IMR-90 (cell line): ENCODE data around the gene WNT7A. TPM values are rescaled to one million over a fixed set of nuclear protein-coding genes. Genes with fewer than 3 reads are reported as not detected.

ENCODE experiments used
- ATAC-seq: fragments of 200-7000 bp; cut with Tn5 transposase; 2 replicates; pipeline ENCODE4 v1.9.1; 2020; ENCODE audit warnings: low read depth, mild to moderate bottlenecking, moderate library complexity
- BruUV-seq: library from RNA; stranded (reverse); fragments of 400-500 nt; replicated peaks from 2 replicates; lab custom pipeline; 2021; lab: Mats Ljungman, UMichigan
- CTCF ChIA-PET: fragments of 300-600 bp; formaldehyde crosslinking; extraction: SDS; loops from one replicate; lab custom pipeline; 2021; ENCODE audit warnings: antibody characterized with exemption; lab: Yijun Ruan, JAX
- POLR2A ChIA-PET: fragments of 300-600 bp; sonication (Branson Sonifier 250); formaldehyde crosslinking; loops from one replicate; lab custom pipeline; 2022; ENCODE audit warnings: antibody characterized with exemption; ENCODE audit not compliant: unreplicated experiment; lab: Charles Lee
- DNase-seq: peaks from one replicate; pipeline ENCODE4 v3.0.0; 2013
- H2AFZ ChIP-seq: replicated peaks from 2 replicates; pipeline ENCODE3; 2013; ENCODE audit warnings: low read length, mild to moderate bottlenecking; ENCODE audit not compliant: poor library complexity
- H2AK5ac ChIP-seq: 2 replicates; pipeline ENCODE4 v1.6.1; 2013; ENCODE audit warnings: low read depth, low read length, inconsistent platforms
- H2AK9ac ChIP-seq: replicated peaks from 2 replicates; pipeline ENCODE3; 2013; ENCODE audit warnings: mild to moderate bottlenecking, low read depth, low read length, moderate library complexity; ENCODE audit not compliant: poor library complexity
- H2BK120ac ChIP-seq: 2 replicates; pipeline ENCODE4 v1.6.1; 2013; ENCODE audit warnings: low read depth, low read length, inconsistent platforms
- H2BK15ac ChIP-seq: 3 replicates; pipeline ENCODE4 v1.6.1; 2013; ENCODE audit warnings: low read depth, low read length, inconsistent platforms
- H2BK20ac ChIP-seq: 2 replicates; pipeline ENCODE4 v1.6.1; 2013; ENCODE audit warnings: low read depth, mild to moderate bottlenecking, inconsistent platforms, low read length, moderate library complexity
- H2BK5ac ChIP-seq: 2 replicates; pipeline ENCODE4 v1.6.1; 2013; ENCODE audit warnings: mild to moderate bottlenecking, low read depth, low read length, inconsistent platforms; ENCODE audit not compliant: poor library complexity, severe bottlenecking
- H3K14ac ChIP-seq: replicated peaks from 2 replicates; pipeline ENCODE4 v1.6.1; 2013; ENCODE audit warnings: low read depth, low read length, inconsistent platforms
- H3K18ac ChIP-seq: 2 replicates; pipeline ENCODE4 v1.6.1; 2013; ENCODE audit warnings: low read depth, low read length, control low read depth
- H3K23ac ChIP-seq: 2 replicates; pipeline ENCODE4 v1.6.1; 2013; ENCODE audit warnings: low read depth, low read length, inconsistent platforms
- H3K27ac ChIP-seq: 2 replicates; pipeline ENCODE4 v1.5.1; 2013; ENCODE audit warnings: mild to moderate bottlenecking, control low read depth, low read length; ENCODE audit not compliant: insufficient read depth
- H3K27me3 ChIP-seq: 2 replicates; pipeline ENCODE4 v1.6.1; 2013; ENCODE audit warnings: low read length; ENCODE audit not compliant: control insufficient read depth, insufficient read depth
- H3K36me3 ChIP-seq: 2 replicates; pipeline ENCODE4 v1.6.1; 2013; ENCODE audit warnings: low read length, mixed read lengths; ENCODE audit not compliant: control insufficient read depth, insufficient read depth
- H3K4ac ChIP-seq: 2 replicates; pipeline ENCODE4 v1.6.1; 2013; ENCODE audit warnings: low read depth, low read length, inconsistent platforms
- H3K4me1 ChIP-seq: 2 replicates; pipeline ENCODE4 v1.6.1; 2013; ENCODE audit warnings: low read length, mixed read lengths; ENCODE audit not compliant: control insufficient read depth, insufficient read depth
- H3K4me2 ChIP-seq: 2 replicates; pipeline ENCODE4 v1.6.1; 2013; ENCODE audit warnings: low read depth, mild to moderate bottlenecking, control low read depth, low read length, moderate library complexity
- H3K4me3 ChIP-seq: 2 replicates; pipeline ENCODE4 v1.5.1; 2013; ENCODE audit warnings: low read depth, mild to moderate bottlenecking, control low read depth, low read length, moderate library complexity; ENCODE audit not compliant: insufficient read depth
- H3K56ac ChIP-seq: 2 replicates; pipeline ENCODE4 v1.6.1; 2013; ENCODE audit warnings: low read length, inconsistent platforms; ENCODE audit not compliant: insufficient read depth; ENCODE audit errors: extremely low read depth
- H3K79me1 ChIP-seq, 2 experiments: 2 replicates each; pipeline ENCODE4 v1.6.1; 2013; ENCODE audit warnings: low read length in 2 of 2, inconsistent platforms in 1 of 2, low read depth in 1 of 2
- H3K9ac ChIP-seq: 2 replicates; pipeline ENCODE4 v1.6.1; 2013; ENCODE audit warnings: low read depth, low read length, control low read depth
- H3K9me1 ChIP-seq: 2 replicates; pipeline ENCODE4 v1.6.1; 2013; ENCODE audit warnings: low read length, inconsistent platforms; ENCODE audit not compliant: insufficient read depth
- H3K9me3 ChIP-seq: 2 replicates; pipeline ENCODE4 v1.6.1; 2013; ENCODE audit warnings: low read length; ENCODE audit not compliant: control insufficient read depth, insufficient read depth
- H4K20me1 ChIP-seq: 2 replicates; pipeline ENCODE4 v1.6.1; 2013; ENCODE audit warnings: low read length, inconsistent platforms; ENCODE audit not compliant: insufficient read depth
- H4K5ac ChIP-seq: 2 replicates; pipeline ENCODE4 v1.6.1; 2013; ENCODE audit warnings: mild to moderate bottlenecking, low read depth, low read length, control low read depth
- H4K8ac ChIP-seq, 2 experiments: 2 replicates each; pipeline ENCODE4 v1.6.1; 2013; ENCODE audit warnings: low read depth in 2 of 2, low read length in 2 of 2, control low read depth in 1 of 2, inconsistent platforms in 1 of 2
- H4K91ac ChIP-seq: 2 replicates; pipeline ENCODE4 v1.6.1; 2013; ENCODE audit warnings: low read depth, low read length, inconsistent platforms; ENCODE audit not compliant: insufficient read depth
- CHD1 ChIP-seq: IDR thresholded peaks from 2 replicates; pipeline ENCODE4 v1.6.1; 2012; ENCODE audit warnings: low read depth, low read length, improper control_type of control experiment
- FOS ChIP-seq: fragments of 150-350 bp; IDR thresholded peaks from 2 replicates; pipeline ENCODE4 v1.6.1; 2016; ENCODE audit warnings: low read depth, low read length
- MAFK ChIP-seq: IDR thresholded peaks from 2 replicates; pipeline ENCODE4 v1.6.1; 2012; ENCODE audit warnings: low read depth, low read length, improper control_type of control experiment
- MAZ ChIP-seq: IDR thresholded peaks from 2 replicates; pipeline ENCODE4 v1.6.1; 2012; ENCODE audit warnings: low read depth, mild to moderate bottlenecking, low read length, improper control_type of control experiment, moderate library complexity, borderline replicate concordance
- MXI1 ChIP-seq: IDR thresholded peaks from 2 replicates; pipeline ENCODE4 v1.6.1; 2012; ENCODE audit warnings: low read depth, mild to moderate bottlenecking, low read length, moderate library complexity, borderline replicate concordance
- POLR2A ChIP-seq: IDR thresholded peaks from 2 replicates; pipeline ENCODE4 v1.6.1; 2012; ENCODE audit warnings: mild to moderate bottlenecking, low read depth, low read length
- RAD21 ChIP-seq: IDR thresholded peaks from 2 replicates; pipeline ENCODE4 v1.6.1; 2012; ENCODE audit warnings: low read length, improper control_type of control experiment
- RFX5 ChIP-seq: IDR thresholded peaks from 2 replicates; pipeline ENCODE4 v1.8.0; 2012; ENCODE audit warnings: low read depth, mild to moderate bottlenecking, low read length, moderate library complexity
- SMC3 ChIP-seq: fragments of 150-350 bp; IDR thresholded peaks from 2 replicates; pipeline ENCODE4 v1.6.1; 2016; ENCODE audit warnings: low read depth, mild to moderate bottlenecking, antibody characterized with exemption, low read length, moderate library complexity
- WGBS, 2 experiments: methylation state at CpG; one replicate each; pipeline versions ENCODE4 v1.1.5 to v1.1.7; 2013; ENCODE audit warnings: missing lambda C conversion rate in 2 of 2; ENCODE audit not compliant: insufficient read length in 1 of 2; ENCODE audit errors: extremely low coverage in 2 of 2; 5-methylcytosine and 5-hydroxymethylcytosine counted together
- dilution Hi-C: fragments of 300-500 bp; cut with HindIII; formaldehyde crosslinking; loops from one replicate; pipeline ENCODE4 v1.14.3; 2018; ENCODE audit warnings: low sequenced_read_pairs; ENCODE audit not compliant: unreplicated experiment
- in situ Hi-C: fragments of 300-500 bp; cut with MboI; formaldehyde crosslinking; loops from 3 replicates; pipeline ENCODE4 v1.14.3; 2019; ENCODE audit warnings: low sequenced_read_pairs, inconsistent platforms, mixed read lengths
- intact Hi-C: fragments of 100-400 bp; cut with micrococcal nuclease; formaldehyde crosslinking; loops from 2 replicates; pipeline ENCODE4 v1.10.0; 2022
- polyA plus RNA-seq, 3 experiments: library from polyadenylated mRNA; depleted of rRNA; stranded (reverse); fragments of >200 nt; gene quantifications; 2 replicates each; pipeline ENCODE4 v1.2.3, GENCODE V29; 2012; ENCODE audit warnings: low replicate concordance in 1 of 3
- total RNA-seq: library from RNA; depleted of rRNA; stranded (reverse); fragments of >200 nt; gene quantifications from 2 replicates; pipeline ENCODE4 v1.2.3, GENCODE V29; 2012
- TF ChIP-seq, protein P1 (sequence below): fragments of 150-350 bp; IDR thresholded peaks from 2 replicates; pipeline ENCODE4 v1.6.1; 2017; ENCODE audit warnings: mild to moderate bottlenecking, antibody characterized with exemption, low read length, low read depth
- TF ChIP-seq, protein P2 (sequence below): conservative IDR thresholded peaks from 2 replicates; pipeline ENCODE4 v1.5.1; 2012; ENCODE audit warnings: mild to moderate bottlenecking, low read depth, low read length, improper control_type of control experiment

The WNT7A gene
- total and polyA plus RNA-seq, 2 of the 4 experiments (the other 2 are of a cell fraction) = not detected

DNA sequence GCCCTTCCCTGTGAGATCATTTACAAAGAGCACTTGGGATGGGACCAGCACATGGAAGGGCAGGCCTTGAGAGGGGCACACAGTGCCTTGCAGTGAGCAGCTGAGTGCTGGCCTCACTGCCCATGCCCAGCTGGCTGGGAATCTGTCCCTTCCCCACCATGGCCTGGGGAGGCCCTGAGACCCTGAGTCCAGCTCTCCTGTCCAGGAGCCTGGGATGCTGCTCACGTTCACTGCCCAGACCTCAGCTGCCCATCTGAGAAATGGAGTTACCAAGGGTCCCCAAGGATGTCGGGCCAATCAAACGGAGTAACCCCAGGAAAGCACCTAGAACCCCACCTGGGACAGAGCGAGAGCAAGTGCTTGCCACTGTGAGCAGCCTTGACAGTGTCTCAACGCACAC is 35.6 kb downstream of the WNT7A start:
- peaks cover 2% of the 10 kb centered on the region; the same call in 1 of the 2 replicates for H3K9me3 ChIP-seq
- H3K18ac ChIP-seq = no peak overlapping the region
- no peak overlapping the region for H3K27ac ChIP-seq
- no peaks in the 10 kb centered on the region for H3K4me1 ChIP-seq
- H4K20me1 ChIP-seq = no peaks in the 10 kb centered on the region
- no peak overlapping the region for H2AK5ac ChIP-seq
- H2AK9ac ChIP-seq = no peak overlapping the region
- H3K4me2 ChIP-seq = no peak overlapping the region
- H2BK20ac ChIP-seq = no peak overlapping the region
- intact Hi-C loops (no loop called here), dilution Hi-C loops (no loop called here), in situ Hi-C loops (no loop called here)
- H2BK15ac ChIP-seq = no peak overlapping the region
- no peaks in the 10 kb centered on the region for H3K9me1 ChIP-seq
- TF ChIP-seq, protein P1, sequence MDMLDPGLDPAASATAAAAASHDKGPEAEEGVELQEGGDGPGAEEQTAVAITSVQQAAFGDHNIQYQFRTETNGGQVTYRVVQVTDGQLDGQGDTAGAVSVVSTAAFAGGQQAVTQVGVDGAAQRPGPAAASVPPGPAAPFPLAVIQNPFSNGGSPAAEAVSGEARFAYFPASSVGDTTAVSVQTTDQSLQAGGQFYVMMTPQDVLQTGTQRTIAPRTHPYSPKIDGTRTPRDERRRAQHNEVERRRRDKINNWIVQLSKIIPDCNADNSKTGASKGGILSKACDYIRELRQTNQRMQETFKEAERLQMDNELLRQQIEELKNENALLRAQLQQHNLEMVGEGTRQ = no peak
- TF ChIP-seq MXI1 (no peak), POLR2A (no peak), RAD21 (no peak), MAFK (no peak), MAZ (no peak), SMC3 (no peak), FOS (no peak), CHD1 (no peak), RFX5 (no peak)
- TF ChIP-seq, protein P2, sequence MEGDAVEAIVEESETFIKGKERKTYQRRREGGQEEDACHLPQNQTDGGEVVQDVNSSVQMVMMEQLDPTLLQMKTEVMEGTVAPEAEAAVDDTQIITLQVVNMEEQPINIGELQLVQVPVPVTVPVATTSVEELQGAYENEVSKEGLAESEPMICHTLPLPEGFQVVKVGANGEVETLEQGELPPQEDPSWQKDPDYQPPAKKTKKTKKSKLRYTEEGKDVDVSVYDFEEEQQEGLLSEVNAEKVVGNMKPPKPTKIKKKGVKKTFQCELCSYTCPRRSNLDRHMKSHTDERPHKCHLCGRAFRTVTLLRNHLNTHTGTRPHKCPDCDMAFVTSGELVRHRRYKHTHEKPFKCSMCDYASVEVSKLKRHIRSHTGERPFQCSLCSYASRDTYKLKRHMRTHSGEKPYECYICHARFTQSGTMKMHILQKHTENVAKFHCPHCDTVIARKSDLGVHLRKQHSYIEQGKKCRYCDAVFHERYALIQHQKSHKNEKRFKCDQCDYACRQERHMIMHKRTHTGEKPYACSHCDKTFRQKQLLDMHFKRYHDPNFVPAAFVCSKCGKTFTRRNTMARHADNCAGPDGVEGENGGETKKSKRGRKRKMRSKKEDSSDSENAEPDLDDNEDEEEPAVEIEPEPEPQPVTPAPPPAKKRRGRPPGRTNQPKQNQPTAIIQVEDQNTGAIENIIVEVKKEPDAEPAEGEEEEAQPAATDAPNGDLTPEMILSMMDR = no peak
- H3K36me3 ChIP-seq = no peaks in the 10 kb centered on the region
- H3K23ac ChIP-seq = no peak overlapping the region
- no peak overlapping the region for H3K9ac ChIP-seq
- H2BK120ac ChIP-seq = no peak overlapping the region
- H3K79me1 ChIP-seq = no peaks in the 10 kb centered on the region
- DNase-seq = no peak
- 40% methylated on average over 2 of the region's 5 CpGs; no CpG with 5 or more reads in 1 of the 2 experiments for WGBS, 2 experiments
- H3K56ac ChIP-seq = no peak overlapping the region
- no peak overlapping the region for H4K5ac ChIP-seq
- H3K27me3 ChIP-seq = no peaks in the 10 kb centered on the region
- ATAC-seq = no peak
- BruUV-seq = no TSS peak
- H2AFZ ChIP-seq = no peak overlapping the region
- H3K4me3 ChIP-seq = no peak overlapping the region
- POLR2A ChIA-PET = no interaction called here
- no peak overlapping the region for H4K91ac ChIP-seq
- H3K14ac ChIP-seq = no peak overlapping the region
- no peak overlapping the region for H3K4ac ChIP-seq
- CTCF ChIA-PET = no interaction called here
- H2BK5ac ChIP-seq = no peak overlapping the region
- H4K8ac ChIP-seq = no peak overlapping the region
